ENCODE measurements around the gene ZNF681.

DNA sequence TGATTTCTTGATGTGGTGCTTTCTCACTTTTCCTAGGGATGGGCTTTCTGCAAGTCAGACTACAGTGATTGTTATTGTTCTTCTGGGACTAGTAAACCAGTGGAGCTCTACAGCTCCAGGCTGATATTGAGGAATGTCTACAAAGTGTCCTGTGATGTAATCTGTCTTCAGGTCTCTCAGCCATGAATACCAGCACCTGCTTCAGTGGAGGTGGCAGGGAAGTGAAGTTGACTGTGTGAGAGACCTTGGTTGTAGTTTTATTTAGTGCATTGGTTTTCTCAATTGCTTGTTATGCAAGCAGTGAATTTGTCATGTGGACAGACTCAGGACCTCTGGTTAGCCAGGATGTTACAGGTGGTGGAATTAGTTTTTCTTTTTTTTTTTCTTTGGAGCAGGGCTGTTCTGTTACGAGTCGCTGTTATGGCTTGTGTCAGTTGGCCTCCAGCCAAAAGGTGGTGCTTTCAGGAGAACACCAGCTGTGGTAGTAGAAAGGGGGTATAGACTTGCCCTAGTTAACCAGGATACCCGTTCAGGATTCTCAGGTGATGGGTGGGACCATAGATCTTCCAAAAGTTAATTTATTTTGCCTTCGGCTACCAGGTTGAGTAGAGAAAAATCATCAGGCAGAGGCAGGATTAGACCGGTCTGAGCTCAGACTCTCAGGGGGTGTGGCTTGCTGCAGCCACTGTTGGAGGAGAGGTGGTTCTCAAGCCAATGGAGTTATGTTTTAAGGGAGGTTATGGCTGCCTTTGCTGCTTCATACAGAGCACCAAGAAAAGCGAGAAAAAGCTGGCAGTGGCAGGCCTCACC is 59.8 kb downstream of the ZNF681 start:
- TF ChIP-seq EP300 (IDR thresholded peaks at IDR 0.05; ENCODE audit: borderline replicate concordance in 1 of 2, low read depth in 1 of 2, low read length in 1 of 2): no peak
- TF ChIP-seq, protein P1, sequence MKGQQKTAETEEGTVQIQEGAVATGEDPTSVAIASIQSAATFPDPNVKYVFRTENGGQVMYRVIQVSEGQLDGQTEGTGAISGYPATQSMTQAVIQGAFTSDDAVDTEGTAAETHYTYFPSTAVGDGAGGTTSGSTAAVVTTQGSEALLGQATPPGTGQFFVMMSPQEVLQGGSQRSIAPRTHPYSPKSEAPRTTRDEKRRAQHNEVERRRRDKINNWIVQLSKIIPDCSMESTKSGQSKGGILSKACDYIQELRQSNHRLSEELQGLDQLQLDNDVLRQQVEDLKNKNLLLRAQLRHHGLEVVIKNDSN (IDR thresholded peaks at IDR 0.05; ENCODE audit: borderline replicate concordance, low read depth): no peak
- TF ChIP-seq POLR2AphosphoS5 (IDR thresholded peaks at IDR 0.05; ENCODE audit: low read depth, low read length): no peak
- TF ChIP-seq, protein P2, sequence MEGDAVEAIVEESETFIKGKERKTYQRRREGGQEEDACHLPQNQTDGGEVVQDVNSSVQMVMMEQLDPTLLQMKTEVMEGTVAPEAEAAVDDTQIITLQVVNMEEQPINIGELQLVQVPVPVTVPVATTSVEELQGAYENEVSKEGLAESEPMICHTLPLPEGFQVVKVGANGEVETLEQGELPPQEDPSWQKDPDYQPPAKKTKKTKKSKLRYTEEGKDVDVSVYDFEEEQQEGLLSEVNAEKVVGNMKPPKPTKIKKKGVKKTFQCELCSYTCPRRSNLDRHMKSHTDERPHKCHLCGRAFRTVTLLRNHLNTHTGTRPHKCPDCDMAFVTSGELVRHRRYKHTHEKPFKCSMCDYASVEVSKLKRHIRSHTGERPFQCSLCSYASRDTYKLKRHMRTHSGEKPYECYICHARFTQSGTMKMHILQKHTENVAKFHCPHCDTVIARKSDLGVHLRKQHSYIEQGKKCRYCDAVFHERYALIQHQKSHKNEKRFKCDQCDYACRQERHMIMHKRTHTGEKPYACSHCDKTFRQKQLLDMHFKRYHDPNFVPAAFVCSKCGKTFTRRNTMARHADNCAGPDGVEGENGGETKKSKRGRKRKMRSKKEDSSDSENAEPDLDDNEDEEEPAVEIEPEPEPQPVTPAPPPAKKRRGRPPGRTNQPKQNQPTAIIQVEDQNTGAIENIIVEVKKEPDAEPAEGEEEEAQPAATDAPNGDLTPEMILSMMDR (IDR thresholded peaks at IDR 0.05): no peak

Data from SK-N-SH (cell line).